ENCODE measurements around the gene POFUT2. TPM values are rescaled to one million over a fixed set of nuclear protein-coding genes. Genes with fewer than 3 reads are reported as not detected.
"Not testable (repeated sequence)": the region's sequence is repeated elsewhere in the genome, so short reads cannot be mapped to it uniquely, and the experiment has no call there.

Gene POFUT2
- total RNA-seq, 1 experiment from 2014 or later, result 31.9 TPM

GRCh38 chr21:45310459-45310858, 22.8 kb upstream of the POFUT2 start:
- no peak for DNase-seq (ENCODE audit: low spot score)

GRCh38 chr21:45309987-45310381, 22.3 kb upstream of the POFUT2 start:
- no peak for DNase-seq (ENCODE audit: low spot score)

GRCh38 chr21:45309069-45309986, 21.6 kb upstream of the POFUT2 start:
- peak; percentile 88 for DNase-seq (ENCODE audit: low spot score)

- peak; percentile 90 for DNase-seq (ENCODE audit: low spot score)
These were observed 20.7 kb upstream of the POFUT2 start for GRCh38 chr21:45308194-45309068.

GRCh38 chr21:45307597-45308158, 20.0 kb upstream of the POFUT2 start:
- DNase-seq (ENCODE audit: low spot score), result not testable (repeated sequence)

GRCh38 chr21:45306832-45307571, 19.3 kb upstream of the POFUT2 start:
- DNase-seq (ENCODE audit: low spot score), result no peak

- DNase-seq (ENCODE audit: low spot score), result no peak
These were observed 18.7 kb upstream of the POFUT2 start for GRCh38 chr21:45306453-45306831.

- DNase-seq (ENCODE audit: low spot score), result no peak
These were observed 18.1 kb upstream of the POFUT2 start for GRCh38 chr21:45305836-45306235.

- DNase-seq (ENCODE audit: low spot score), result no peak
These were observed 17.2 kb upstream of the POFUT2 start for GRCh38 chr21:45304945-45305344.

- DNase-seq (ENCODE audit: low spot score), result no peak
These were observed 16.8 kb upstream of the POFUT2 start for GRCh38 chr21:45304476-45304830.

- no peak for DNase-seq (ENCODE audit: low spot score)
These were observed 16.2 kb upstream of the POFUT2 start for GRCh38 chr21:45303751-45304475.

- no peak for DNase-seq (ENCODE audit: low spot score)
These were observed 15.5 kb upstream of the POFUT2 start for GRCh38 chr21:45303091-45303615.

GRCh38 chr21:45302082-45303061, 14.7 kb upstream of the POFUT2 start:
- DNase-seq (ENCODE audit: low spot score), result no peak

- no peak for DNase-seq (ENCODE audit: low spot score)
These were observed 13.9 kb upstream of the POFUT2 start for GRCh38 chr21:45301521-45302081.

- DNase-seq (ENCODE audit: low spot score), result no peak
These were observed 13.3 kb upstream of the POFUT2 start for GRCh38 chr21:45300786-45301520.

- peak; percentile 94 for DNase-seq (ENCODE audit: low spot score)
These were observed 12.4 kb upstream of the POFUT2 start for GRCh38 chr21:45299864-45300785.

Data from A172 (cell line).